Measurements from ENCODE around the gene BAZ2B. TPM values are rescaled to one million over a fixed set of nuclear protein-coding genes. Genes with fewer than 3 reads are reported as not detected.

Gene BAZ2B
- total and polyA plus RNA-seq, 4 donors: 21.4 to 139 (median 61.0) TPM

DNA sequence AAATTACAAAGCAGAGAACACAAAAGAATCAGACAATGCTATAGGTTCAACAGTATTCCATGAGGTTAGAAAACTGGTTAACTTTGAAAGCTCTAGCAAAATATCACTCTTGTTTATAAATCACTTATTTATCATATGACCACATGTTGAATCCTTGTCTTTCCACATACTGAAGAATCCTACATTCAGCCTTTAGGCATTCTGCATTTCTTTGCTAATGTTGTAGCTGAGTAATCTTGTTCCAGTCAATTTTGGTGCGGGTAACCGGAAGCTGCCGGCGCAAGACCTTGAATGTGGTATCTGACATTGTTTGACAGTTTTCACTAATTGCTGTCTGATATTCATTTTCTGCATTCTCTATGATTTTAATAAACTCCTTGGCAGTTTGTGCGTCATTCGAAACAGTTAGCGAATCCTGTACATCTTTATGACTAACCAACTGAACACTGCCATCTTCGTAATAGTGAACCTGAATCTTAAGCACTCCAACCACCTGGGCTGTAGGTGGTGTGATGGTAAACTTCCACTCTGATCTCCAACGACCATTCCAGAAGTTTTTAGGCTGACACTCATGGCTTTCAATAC is 154.1 kb downstream of the BAZ2B start:
- no peaks in the 10 kb centered on the region for H3K36me3 ChIP-seq (ENCODE audit: control insufficient read depth in 1 of 2, insufficient read depth in 2 of 2, low read length in 1 of 2)
- no peak for DNase-seq
- no peak overlapping the region for H3K27ac ChIP-seq (ENCODE audit: low read depth in 1 of 2, low read length in 2 of 2)
- no peak for ATAC-seq (ENCODE audit: low FRiP score)
- intact Hi-C loops (cut with DNase I): no loop called here
- 96 to 97% methylated on average over 9 of the region's 9 CpGs for WGBS, 2 donors
- no peaks in the 10 kb centered on the region for H3K9me3 ChIP-seq (ENCODE audit: control insufficient read depth, low read length)
- H3K27me3 ChIP-seq (ENCODE audit: control insufficient read depth in 1 of 2, insufficient read depth in 2 of 2, low read length in 1 of 2): no peaks in the 10 kb centered on the region
- no peak overlapping the region for H3K4me3 ChIP-seq (ENCODE audit: low read length in 2 of 2)
- no peaks in the 10 kb centered on the region for H3K4me1 ChIP-seq (ENCODE audit: control insufficient read depth in 1 of 2, insufficient read depth in 2 of 2, low read length in 2 of 2)

DNA sequence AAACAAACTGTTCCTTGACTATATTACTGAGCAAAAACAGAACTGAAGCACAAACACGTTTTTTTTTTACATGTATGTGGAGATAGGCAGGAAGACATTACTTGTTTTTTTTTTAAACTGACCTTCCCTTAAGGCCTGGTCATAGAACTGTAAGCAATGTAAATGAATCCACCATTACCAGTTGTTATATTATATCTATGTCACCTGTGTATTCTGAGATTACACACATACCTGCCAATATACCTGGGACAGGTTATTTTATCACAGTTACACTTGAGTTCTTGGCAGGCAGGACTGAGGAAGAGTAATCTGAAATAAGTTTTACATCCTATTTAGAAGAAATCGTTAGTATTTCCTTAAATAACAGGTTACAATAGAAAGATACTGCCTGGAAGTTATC is 155.3 kb downstream of the BAZ2B start:
- intact Hi-C loops (cut with DNase I): no loop called here

DNA sequence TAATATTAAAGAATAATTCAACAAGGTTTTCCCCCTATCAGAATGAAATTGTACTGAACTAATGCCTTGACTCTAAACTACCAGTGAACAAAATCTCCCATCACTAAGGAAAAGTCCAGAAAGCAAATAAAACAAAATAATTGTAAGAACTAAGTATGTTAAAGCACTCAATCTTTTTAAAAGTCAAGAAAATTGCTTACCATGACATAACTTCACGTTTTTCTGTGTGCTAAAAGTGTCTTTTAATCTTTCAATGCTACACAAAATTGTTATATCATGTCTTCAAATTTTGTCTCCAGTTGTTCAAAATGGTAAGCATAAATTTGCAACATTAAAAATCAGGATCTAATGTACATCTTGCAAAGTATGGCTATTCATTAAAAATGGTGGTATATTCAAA is 156.1 kb downstream of the BAZ2B start:
- Histone ChIP-seq H3K9me3 (ENCODE audit: control insufficient read depth, low read length) (no peaks in the 10 kb centered on the region), H3K4me3 (ENCODE audit: low read length in 2 of 2) (no peak overlapping the region), H3K4me1 (ENCODE audit: control insufficient read depth in 1 of 2, insufficient read depth in 2 of 2, low read length in 2 of 2) (no peaks in the 10 kb centered on the region), H3K27me3 (ENCODE audit: control insufficient read depth in 1 of 2, insufficient read depth in 2 of 2, low read length in 1 of 2) (no peaks in the 10 kb centered on the region), H3K27ac (ENCODE audit: low read depth in 1 of 2, low read length in 2 of 2) (no peak overlapping the region), H3K36me3 (ENCODE audit: control insufficient read depth in 1 of 2, insufficient read depth in 2 of 2, low read length in 1 of 2) (no peaks in the 10 kb centered on the region)
- intact Hi-C loops (cut with DNase I): no loop called here
- ATAC-seq (ENCODE audit: low FRiP score) (no peak), DNase-seq (no peak)
- 46 to 54% methylated on average over 1 of the region's 1 CpG for WGBS, 2 donors

More for the DNA sequence above, 155.3 kb downstream of the BAZ2B start:
- DNase-seq (no peak), ATAC-seq (ENCODE audit: low FRiP score) (no peak)
- no peak overlapping the region for H3K27ac ChIP-seq (ENCODE audit: low read depth in 1 of 2, low read length in 2 of 2)
- no peaks in the 10 kb centered on the region for H3K4me1 ChIP-seq (ENCODE audit: control insufficient read depth in 1 of 2, insufficient read depth in 2 of 2, low read length in 2 of 2)
- no peaks in the 10 kb centered on the region for H3K27me3 ChIP-seq (ENCODE audit: control insufficient read depth in 1 of 2, insufficient read depth in 2 of 2, low read length in 1 of 2)
- WGBS, 2 donors: 57 to 70% methylated on average over 2 of the region's 2 CpGs
- H3K36me3 ChIP-seq (ENCODE audit: control insufficient read depth in 1 of 2, insufficient read depth in 2 of 2, low read length in 1 of 2): no peaks in the 10 kb centered on the region
- H3K4me3 ChIP-seq (ENCODE audit: low read length in 2 of 2): no peak overlapping the region
- no peaks in the 10 kb centered on the region for H3K9me3 ChIP-seq (ENCODE audit: control insufficient read depth, low read length)

DNA sequence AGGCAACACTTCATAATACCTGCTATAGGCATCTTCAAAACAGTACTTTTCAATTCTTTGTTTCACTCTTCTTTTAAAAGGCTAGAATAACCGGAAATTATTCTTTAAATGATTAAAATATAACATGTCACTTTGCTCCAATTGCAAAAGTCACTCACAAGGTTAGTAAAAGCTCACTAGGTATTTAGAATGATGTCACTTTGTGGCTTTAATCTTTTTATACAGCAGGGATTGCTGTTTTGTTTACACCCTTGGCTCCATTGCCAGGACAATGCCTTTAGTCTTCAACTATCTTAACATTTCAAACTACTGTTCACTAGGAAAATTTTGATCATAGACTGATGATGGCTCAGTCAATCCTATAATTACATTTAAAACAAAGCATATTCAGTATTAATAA is 157.1 kb downstream of the BAZ2B start:
- Histone ChIP-seq H3K27ac (ENCODE audit: low read depth in 1 of 2, low read length in 2 of 2) (no peak overlapping the region), H3K4me1 (ENCODE audit: control insufficient read depth in 1 of 2, insufficient read depth in 2 of 2, low read length in 2 of 2) (no peaks in the 10 kb centered on the region), H3K4me3 (ENCODE audit: low read length in 2 of 2) (no peak overlapping the region), H3K9me3 (ENCODE audit: control insufficient read depth, low read length) (no peaks in the 10 kb centered on the region), H3K27me3 (ENCODE audit: control insufficient read depth in 1 of 2, insufficient read depth in 2 of 2, low read length in 1 of 2) (no peaks in the 10 kb centered on the region), H3K36me3 (ENCODE audit: control insufficient read depth in 1 of 2, insufficient read depth in 2 of 2, low read length in 1 of 2) (no peaks in the 10 kb centered on the region)
- no peak for ATAC-seq (ENCODE audit: low FRiP score)
- 74 to 85% methylated on average over 1 of the region's 1 CpG for WGBS, 2 donors
- DNase-seq: no peak
- intact Hi-C loops (cut with DNase I): loop anchor here in 1 of 2 donors (10.0 kb wide), 1 partner anchor 156 kb away; the partner anchor contains the start of gene BAZ2B

DNA sequence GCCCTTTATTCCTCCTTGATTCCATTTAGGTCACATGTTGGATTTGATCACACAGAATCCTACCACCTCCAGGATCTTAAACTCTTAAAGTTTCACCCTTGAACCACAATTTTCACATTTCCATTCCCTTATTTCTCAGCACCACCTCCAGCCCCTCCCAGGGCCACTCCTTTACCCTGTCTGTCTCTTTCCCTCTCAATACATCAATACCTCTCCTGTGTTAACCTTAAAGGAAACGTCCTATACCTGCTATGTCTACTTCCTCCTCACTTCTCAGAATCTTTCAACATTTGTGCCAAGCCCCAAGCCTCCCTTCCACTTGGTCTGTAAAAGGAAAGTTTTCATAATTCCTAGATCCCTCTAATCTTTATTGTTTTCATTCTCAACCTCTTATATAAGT is 158.8 kb downstream of the BAZ2B start:
- 10 to 15% methylated on average over 1 of the region's 1 CpG for WGBS, 2 donors
- H3K27ac ChIP-seq (ENCODE audit: low read depth in 1 of 2, low read length in 2 of 2): peak overlapping the region in 1 of 2 donors; percentile 17

DNA sequence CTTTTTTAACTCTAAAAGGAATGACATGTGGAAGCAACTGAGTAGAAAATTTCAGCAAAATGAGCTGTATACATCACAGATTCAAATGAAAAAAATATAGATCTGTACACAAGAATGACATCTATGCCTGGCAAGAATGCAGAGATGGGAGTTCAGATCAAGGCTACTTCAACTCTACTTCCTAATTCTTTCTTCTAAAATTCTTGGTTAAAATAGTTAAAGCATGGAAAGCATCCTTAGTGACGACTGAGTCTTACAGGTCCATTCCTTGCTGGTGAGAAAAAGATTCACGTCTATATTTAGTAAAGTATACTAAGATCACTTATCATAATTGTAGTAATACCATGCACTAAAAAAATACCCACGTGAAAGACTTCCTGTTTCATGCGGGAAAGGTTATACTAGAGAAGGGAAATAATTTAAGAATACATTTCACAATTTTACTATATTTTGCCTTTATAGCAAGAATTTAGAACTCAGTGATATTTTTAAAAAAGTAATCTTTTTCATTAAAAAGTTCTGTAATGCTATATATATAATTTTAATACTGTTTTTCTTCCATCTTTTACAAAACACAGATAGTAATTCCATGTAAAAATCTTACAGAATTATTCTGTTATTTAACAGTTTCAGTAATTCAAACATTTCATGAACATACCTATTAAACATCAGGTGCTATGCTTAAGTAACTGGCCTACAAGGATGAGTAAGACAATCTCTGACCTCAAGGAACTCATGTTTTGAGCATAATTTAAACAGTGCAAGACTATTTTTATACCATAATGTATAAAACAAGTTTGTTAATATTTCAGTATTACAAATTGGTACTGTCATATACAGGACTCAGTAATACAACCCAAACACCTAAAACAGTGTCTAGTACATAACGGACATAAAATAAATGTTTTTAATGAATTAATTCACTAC is 159.6 kb downstream of the BAZ2B start:
- 20 to 22% methylated on average over 5 of the region's 5 CpGs for WGBS, 2 donors
- H3K36me3 ChIP-seq (ENCODE audit: control insufficient read depth in 1 of 2, insufficient read depth in 2 of 2, low read length in 1 of 2): no peaks in the 10 kb centered on the region
- no peak for DNase-seq
- no peaks in the 10 kb centered on the region for H3K4me1 ChIP-seq (ENCODE audit: control insufficient read depth in 1 of 2, insufficient read depth in 2 of 2, low read length in 2 of 2)
- H3K4me3 ChIP-seq (ENCODE audit: low read length in 2 of 2): no peak overlapping the region
- intact Hi-C loops (cut with DNase I): loop anchor here in 1 of 2 donors (10.0 kb wide), 1 partner anchor 158 kb away; the partner anchor contains the start of gene BAZ2B
- ATAC-seq (ENCODE audit: low FRiP score): no peak
- H3K27me3 ChIP-seq (ENCODE audit: control insufficient read depth in 1 of 2, insufficient read depth in 2 of 2, low read length in 1 of 2): no peaks in the 10 kb centered on the region
- H3K9me3 ChIP-seq (ENCODE audit: control insufficient read depth, low read length): no peaks in the 10 kb centered on the region
- no peak overlapping the region for H3K27ac ChIP-seq (ENCODE audit: low read depth in 1 of 2, low read length in 2 of 2)

More for the DNA sequence above, 158.8 kb downstream of the BAZ2B start:
- Histone ChIP-seq H3K9me3 (ENCODE audit: control insufficient read depth, low read length) (no peaks in the 10 kb centered on the region), H3K4me1 (ENCODE audit: control insufficient read depth in 1 of 2, insufficient read depth in 2 of 2, low read length in 2 of 2) (no peaks in the 10 kb centered on the region), H3K27me3 (ENCODE audit: control insufficient read depth in 1 of 2, insufficient read depth in 2 of 2, low read length in 1 of 2) (no peaks in the 10 kb centered on the region), H3K36me3 (ENCODE audit: control insufficient read depth in 1 of 2, insufficient read depth in 2 of 2, low read length in 1 of 2) (no peaks in the 10 kb centered on the region), H3K4me3 (ENCODE audit: low read length in 2 of 2) (no peak overlapping the region)
- DNase-seq (no peak), ATAC-seq (ENCODE audit: low FRiP score) (peak; percentile 22)
- intact Hi-C loops (cut with DNase I): loop anchor here in 1 of 2 donors (10.0 kb wide), 1 partner anchor 157 kb away; the partner anchor contains the start of gene BAZ2B

DNA sequence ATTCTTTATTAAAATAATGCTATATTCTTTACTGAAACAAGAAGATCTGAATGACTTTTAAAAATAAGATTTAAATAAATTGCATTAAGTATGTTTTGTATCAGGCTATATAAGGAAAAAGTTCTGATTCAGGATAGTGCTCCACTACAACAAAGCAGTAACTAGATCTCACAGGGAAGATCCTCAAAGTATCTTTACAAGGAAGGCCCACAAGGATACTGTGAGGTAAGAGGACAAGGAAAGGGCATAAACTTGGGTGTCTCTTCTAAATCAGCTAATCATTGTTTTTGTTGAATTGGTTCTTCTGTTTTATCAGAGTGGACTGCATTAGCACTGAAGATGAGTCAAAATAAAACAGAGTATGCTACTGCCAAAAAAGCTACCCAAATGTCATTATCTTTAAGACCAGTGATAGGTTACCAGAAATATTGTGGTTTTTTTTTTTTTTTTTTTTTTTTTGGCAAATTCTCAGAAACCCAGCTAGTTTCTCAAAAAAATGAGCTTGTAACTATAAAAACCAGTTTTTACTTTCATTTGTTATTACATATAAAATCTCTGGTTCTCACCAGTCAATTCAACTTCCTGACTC is 160.9 kb downstream of the BAZ2B start:
- H3K4me1 ChIP-seq (ENCODE audit: control insufficient read depth in 1 of 2, insufficient read depth in 2 of 2, low read length in 2 of 2): no peaks in the 10 kb centered on the region
- no peaks in the 10 kb centered on the region for H3K27me3 ChIP-seq (ENCODE audit: control insufficient read depth in 1 of 2, insufficient read depth in 2 of 2, low read length in 1 of 2)
- H3K9me3 ChIP-seq (ENCODE audit: control insufficient read depth, low read length): no peaks in the 10 kb centered on the region
- intact Hi-C loops (cut with DNase I): loop anchor here in 1 of 2 donors (10.0 kb wide), 1 partner anchor 159 kb away; the partner anchor contains the start of gene BAZ2B
- no peak overlapping the region for H3K4me3 ChIP-seq (ENCODE audit: low read length in 2 of 2)
- no peak for ATAC-seq (ENCODE audit: low FRiP score)
- no peaks in the 10 kb centered on the region for H3K36me3 ChIP-seq (ENCODE audit: control insufficient read depth in 1 of 2, insufficient read depth in 2 of 2, low read length in 1 of 2)
- DNase-seq: no peak
- H3K27ac ChIP-seq (ENCODE audit: low read depth in 1 of 2, low read length in 2 of 2): no peak overlapping the region

- no peaks in the 10 kb centered on the region for H3K36me3 ChIP-seq (ENCODE audit: control insufficient read depth in 1 of 2, insufficient read depth in 2 of 2, low read length in 1 of 2)
- no peaks in the 10 kb centered on the region for H3K27me3 ChIP-seq (ENCODE audit: control insufficient read depth in 1 of 2, insufficient read depth in 2 of 2, low read length in 1 of 2)
- intact Hi-C loops (cut with DNase I): loop anchor here in 1 of 2 donors (10.0 kb wide), 1 partner anchor 161 kb away; the partner anchor contains the start of gene BAZ2B
- DNase-seq (no peak), ATAC-seq (ENCODE audit: low FRiP score) (no peak)
- no peak overlapping the region for H3K4me3 ChIP-seq (ENCODE audit: low read length in 2 of 2)
- H3K9me3 ChIP-seq (ENCODE audit: control insufficient read depth, low read length): no peaks in the 10 kb centered on the region
- H3K4me1 ChIP-seq (ENCODE audit: control insufficient read depth in 1 of 2, insufficient read depth in 2 of 2, low read length in 2 of 2): no peaks in the 10 kb centered on the region
- H3K27ac ChIP-seq (ENCODE audit: low read depth in 1 of 2, low read length in 2 of 2): no peak overlapping the region
Measured at GRCh38 chr2:159454185-159454584, 162.2 kb downstream of the BAZ2B start.
